HepG2 (cell line): ENCODE measurements around the gene CYSTM1. TPM values are rescaled to one million over a fixed set of nuclear protein-coding genes. Genes with fewer than 3 reads are reported as not detected.

Experiments
- ATAC-seq: fragments of 200-7000 bp; cut with Tn5 transposase; 3 replicates; pipeline ENCODE4 v1.9.1; 2020; ENCODE audit warnings: mild to moderate bottlenecking, moderate library complexity
- BruUV-seq: library from RNA; stranded (reverse); fragments of 400-500 nt; replicated peaks from 2 replicates; lab custom pipeline; 2021; lab: Mats Ljungman, UMichigan
- CTCF ChIA-PET: fragments of 300-600 bp; formaldehyde crosslinking; extraction: SDS; loops from one replicate; lab custom pipeline; 2021; ENCODE audit warnings: low total read pairs, inconsistent platforms, low intra/inter-chr PET ratio; lab: Yijun Ruan, JAX
- POLR2A ChIA-PET: fragments of 350-600 bp; sonication (Branson Sonifier 250); formaldehyde crosslinking; loops from one replicate; lab custom pipeline; 2020; ENCODE audit warnings: antibody characterized with exemption, inconsistent platforms; lab: Yijun Ruan, JAX
- DNase-seq: peaks from one replicate; pipeline ENCODE4 v3.0.0-alpha.2; 2015; ENCODE audit warnings: low spot score
- FAIRE-seq: peaks from 3 replicates; lab custom pipeline; 2011; peaks lifted over from hg19 to GRCh38; lab: Jason Lieb, UNC
- H2AFZ ChIP-seq: one replicate; pipeline ENCODE4 v1.6.1; 2011; ENCODE audit warnings: low read length, inconsistent platforms
- H3K27ac ChIP-seq: fragments of 300-600 bp; 3 replicates; pipeline ENCODE4 v1.8.0; 2011; ENCODE audit warnings: mixed run types, mild to moderate bottlenecking, mixed read lengths, low read length, inconsistent platforms; ENCODE audit not compliant: insufficient read depth; ENCODE audit errors: extremely low read length
- H3K27me3 ChIP-seq, 2 experiments: fragments of 200-600 bp in 1 of 2; 2 replicates in 1 of 2; 3 replicates in 1 of 2; pipeline versions ENCODE4 v1.6.0 to v1.8.0; 2011; ENCODE audit warnings: low read length in 2 of 2, mild to moderate bottlenecking in 2 of 2, moderate library complexity in 2 of 2, inconsistent platforms in 1 of 2; ENCODE audit not compliant: insufficient read depth in 2 of 2, control insufficient read depth in 1 of 2
- H3K36me3 ChIP-seq, 2 experiments: fragments of 200-600 bp in 1 of 2; replicated peaks in 1 of 2; 2 replicates in 1 of 2; 3 replicates in 1 of 2; pipeline versions ENCODE4 v1.5.1 to v1.8.0; 2011; ENCODE audit warnings: low read length in 2 of 2, inconsistent platforms in 1 of 2; ENCODE audit not compliant: insufficient read depth in 2 of 2, control insufficient read depth in 1 of 2
- H3K4me1 ChIP-seq: 2 replicates; pipeline ENCODE4 v1.5.1; 2012; ENCODE audit warnings: low read length, inconsistent platforms; ENCODE audit not compliant: insufficient read depth
- H3K4me2 ChIP-seq: 2 replicates; pipeline ENCODE4 v1.6.0; 2011; ENCODE audit warnings: low read depth, low read length, inconsistent platforms
- H3K4me3 ChIP-seq, 3 experiments: fragments of 200-600 bp in 1 of 3; sonication (generic), shearing (Covaris generic) in 1 of 3; replicated peaks in 1 of 3; 2 replicates each; pipeline ENCODE4 v1.5.1; 2011 to 2016; ENCODE audit warnings: low read length in 3 of 3, inconsistent platforms in 2 of 3, low read depth in 2 of 3, mild to moderate bottlenecking in 2 of 3, control low read depth in 1 of 3, mixed read lengths in 1 of 3; ENCODE audit not compliant: insufficient read depth in 1 of 3
- H3K79me2 ChIP-seq: one replicate; pipeline ENCODE4 v1.6.1; 2011; ENCODE audit warnings: low read length, inconsistent platforms; ENCODE audit not compliant: insufficient read depth
- H3K9ac ChIP-seq: 2 replicates; pipeline ENCODE4 v1.6.0; 2011; ENCODE audit warnings: mild to moderate bottlenecking, low read depth, low read length, inconsistent platforms; ENCODE audit not compliant: insufficient read depth
- H3K9me3 ChIP-seq: 2 replicates; pipeline ENCODE4 v1.5.1; 2012; ENCODE audit warnings: mild to moderate bottlenecking, low read length
- H4K20me1 ChIP-seq: 2 replicates; pipeline ENCODE4 v1.6.0; 2011; ENCODE audit warnings: inconsistent platforms, mild to moderate bottlenecking, low read length, moderate library complexity; ENCODE audit not compliant: insufficient read depth
- STAG1 ChIP-seq: sonication (generic); formaldehyde crosslinking; IDR thresholded peaks from 2 replicates; pipeline ENCODE4 v1.4.0; 2020; ENCODE audit warnings: missing genetic modification reagents
- ZNF3 ChIP-seq: IDR thresholded peaks from 2 replicates; pipeline ENCODE4 v1.7.0; 2017; ENCODE audit warnings: inconsistent platforms
- ZNF724P ChIP-seq: sonication (generic); formaldehyde crosslinking; IDR thresholded peaks from 2 replicates; pipeline ENCODE4 v1.8.0; 2022; ENCODE audit warnings: missing genetic modification reagents, borderline replicate concordance
- ZNF777 ChIP-seq: sonication (generic); formaldehyde crosslinking; IDR thresholded peaks from 2 replicates; pipeline ENCODE4 v1.4.0; 2020; ENCODE audit warnings: missing genetic modification reagents
- WGBS: methylation state at CpG from one replicate; pipeline ENCODE4 v1.1.6; 2017; ENCODE audit warnings: low lambda C conversion rate; 5-methylcytosine and 5-hydroxymethylcytosine counted together
- in situ Hi-C: cut with HindIII; loops from 2 replicates; pipeline ENCODE4 v1.10.0; 2017; ENCODE audit warnings: low pct_unique_long_range_greater_than_20kb; ENCODE audit not compliant: extremely low pct_ligation_motif_present
- intact Hi-C: fragments of 100-400 bp; cut with micrococcal nuclease; formaldehyde crosslinking; loops from one replicate; pipeline ENCODE4 v1.10.0; 2022; ENCODE audit not compliant: unreplicated experiment
- polyA plus RNA-seq, 8 experiments: library from polyadenylated mRNA; depleted of rRNA in 3 of 8; stranded (reverse) in 7 of 8; unstranded in 1 of 8; fragments of >200 nt; fragmentation: Illumina TruSeq in 4 of 8; extraction: Trizol in 4 of 8; gene quantifications; 2 replicates each; pipeline versions ENCODE4 v1.2.1 to v1.2.3, GENCODE V29; 2011 to 2016; ENCODE audit warnings: low read depth in 4 of 8, missing spikeins in 1 of 8, mixed read lengths in 1 of 8; ENCODE audit not compliant: insufficient read depth in 1 of 8
- total RNA-seq, 5 experiments: library from RNA; depleted of rRNA; stranded (reverse); fragments of >200 nt; fragmentation: Illumina TruSeq; extraction: Trizol; gene quantifications; 2 replicates each; pipeline ENCODE4 v1.2.3, GENCODE V29; 2016; ENCODE audit warnings: low read depth in 1 of 5

CYSTM1 gene
- total and polyA plus RNA-seq, 2 of the 13 experiments (the other 11 are each of a cell fraction or from before 2014, with no cell fraction given), result 40.0 to 73.4 TPM

DNA sequence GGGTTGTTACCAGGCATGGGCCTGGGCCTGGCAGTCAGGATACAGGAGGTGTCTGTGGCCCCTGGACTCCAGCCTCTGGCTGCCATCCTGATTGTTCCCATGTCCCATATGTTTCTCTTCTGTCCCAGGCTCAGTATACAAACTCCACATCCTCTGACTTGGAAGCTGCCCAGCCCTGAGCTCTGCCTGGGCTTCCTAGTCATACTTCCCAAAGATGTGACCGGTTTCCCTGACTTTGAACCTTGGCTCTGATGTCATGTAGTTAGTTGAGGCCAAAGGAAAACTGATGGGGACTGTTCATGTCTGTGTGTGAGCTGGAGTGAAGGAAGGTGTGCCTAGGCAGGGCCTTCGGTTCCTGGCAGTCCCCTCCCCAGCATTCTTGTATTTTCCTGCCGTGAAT is 50.4 kb downstream of the CYSTM1 start:
- no TSS peak for BruUV-seq
- in situ Hi-C loops (no loop called here), intact Hi-C loops (no loop called here)
- no peak overlapping the region for H3K4me2 ChIP-seq
- ChIA-PET CTCF (no interaction called here), POLR2A (no interaction called here)
- H3K4me3 ChIP-seq, result no peak overlapping the region
- H3K27me3 ChIP-seq, result no peaks in the 10 kb centered on the region
- FAIRE-seq (no peak), ATAC-seq (no peak), DNase-seq (no peak)
- no peak overlapping the region for H2AFZ ChIP-seq
- H3K79me2 ChIP-seq, result no peaks in the 10 kb centered on the region
- TF ChIP-seq ZNF777 (CRISPR knock-in tag), result no peak
- peak; percentile 27; the same call in 1 of the 2 replicates for TF ChIP-seq ZNF724P (CRISPR knock-in tag)
- no peak overlapping the region for H3K9ac ChIP-seq
- no peaks in the 10 kb centered on the region for H4K20me1 ChIP-seq
- no peaks in the 10 kb centered on the region for H3K9me3 ChIP-seq
- WGBS, result 89% methylated on average over 3 of the region's 3 CpGs
- H3K27ac ChIP-seq, result no peak overlapping the region
- H3K36me3 ChIP-seq, result no peaks in the 10 kb centered on the region; a peak in 1 of 5 replicates
- peaks cover 48% of the 10 kb centered on the region for H3K4me1 ChIP-seq

DNA sequence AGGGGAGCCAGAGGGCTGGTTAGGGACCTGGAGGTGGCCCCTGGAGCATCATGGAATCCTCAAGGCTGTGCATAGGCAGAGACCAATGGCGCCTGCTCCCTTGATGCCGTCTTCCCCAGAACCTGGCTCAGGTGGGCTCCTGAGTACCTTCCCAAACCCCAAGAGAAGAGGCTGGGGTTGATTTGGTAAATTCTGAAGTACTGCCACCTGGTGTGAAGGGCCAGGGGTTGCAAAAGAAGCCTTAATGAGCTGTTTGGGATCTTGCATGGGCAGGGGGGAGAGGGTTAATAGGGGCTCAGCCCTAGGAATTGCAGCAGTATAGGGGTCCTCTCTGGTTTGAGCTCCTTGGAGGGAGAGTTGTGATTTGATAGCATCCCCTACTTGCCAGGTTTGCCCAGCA is 52.1 kb downstream of the CYSTM1 start:
- DNase-seq (no peak), ATAC-seq (no peak)
- H3K27me3 ChIP-seq, result no peaks in the 10 kb centered on the region
- H3K27ac ChIP-seq, result no peak overlapping the region
- intact Hi-C loops, result no loop called here
- no peak overlapping the region for H2AFZ ChIP-seq
- POLR2A ChIA-PET, result no interaction called here
- H3K4me1 ChIP-seq, result peaks cover 38% of the 10 kb centered on the region
- TF ChIP-seq ZNF3 (CRISPR knock-in tag) (no peak), STAG1 (CRISPR knock-in tag) (peak; percentile 21; the same call in 1 of the 2 replicates)
- TF ChIP-seq, all 625 proteins: peak for 1
- Histone ChIP-seq H3K79me2 (no peaks in the 10 kb centered on the region), H3K36me3 (no peaks in the 10 kb centered on the region; a peak in 1 of 5 replicates), H4K20me1 (no peaks in the 10 kb centered on the region), H3K4me3 (no peak overlapping the region), H3K4me2 (no peak overlapping the region), H3K9me3 (no peaks in the 10 kb centered on the region), H3K9ac (no peak overlapping the region)
- no CpG with 5 or more reads among the region's 2 CpGs for whole genome bisulfite sequencing
- in situ Hi-C loops, result no loop called here
- FAIRE-seq, result no peak
- no TSS peak for BruUV-seq
- CTCF ChIA-PET, result no interaction called here
